ENCODE results near the gene LRRC75B.
A peak's percentile ranks its signal among the peaks of the same experiment; 100 is the strongest.

The LRRC75B gene

DNA sequence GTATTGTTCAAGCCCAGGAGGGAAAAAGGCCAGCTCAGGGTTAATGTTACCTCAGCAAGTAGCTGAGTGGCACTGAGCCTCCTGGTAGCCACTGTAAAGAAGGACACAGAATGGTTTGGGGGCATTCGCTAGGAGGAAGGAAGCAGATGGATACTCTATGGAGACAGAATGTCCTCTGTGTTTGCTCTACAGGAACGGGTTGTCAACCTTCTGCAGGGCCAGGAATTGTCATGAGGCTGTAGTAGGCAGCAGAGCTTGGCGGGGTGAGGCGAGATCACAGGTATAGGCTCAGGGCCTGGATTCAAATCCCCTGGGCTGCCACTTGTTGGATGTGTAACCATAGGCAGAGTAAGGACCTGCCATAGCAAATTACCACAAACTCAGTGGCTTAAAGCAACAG, 3.0 kb upstream of the LRRC75B start:
- no peak for TF ChIP-seq POLR2AphosphoS5 (IDR thresholded peaks at IDR 0.05; ENCODE audit: low read depth, low read length)
- TF ChIP-seq TAF1 (IDR thresholded peaks at IDR 0.05; ENCODE audit: borderline replicate concordance, insufficient read depth, low read length), result no peak
- no peak for TF ChIP-seq SIN3A (IDR thresholded peaks at IDR 0.05; ENCODE audit: borderline replicate concordance, insufficient read depth, low read length)
- no peak for TF ChIP-seq FOXP2 (optimal IDR thresholded peaks at IDR 0.05; ENCODE audit: borderline replicate concordance, extremely low read depth, extremely low read length, insufficient read depth)
- no peak for TF ChIP-seq REST (IDR thresholded peaks at IDR 0.05; ENCODE audit: insufficient read depth in 1 of 2, low read depth in 2 of 2, low read length in 2 of 2)

DNA sequence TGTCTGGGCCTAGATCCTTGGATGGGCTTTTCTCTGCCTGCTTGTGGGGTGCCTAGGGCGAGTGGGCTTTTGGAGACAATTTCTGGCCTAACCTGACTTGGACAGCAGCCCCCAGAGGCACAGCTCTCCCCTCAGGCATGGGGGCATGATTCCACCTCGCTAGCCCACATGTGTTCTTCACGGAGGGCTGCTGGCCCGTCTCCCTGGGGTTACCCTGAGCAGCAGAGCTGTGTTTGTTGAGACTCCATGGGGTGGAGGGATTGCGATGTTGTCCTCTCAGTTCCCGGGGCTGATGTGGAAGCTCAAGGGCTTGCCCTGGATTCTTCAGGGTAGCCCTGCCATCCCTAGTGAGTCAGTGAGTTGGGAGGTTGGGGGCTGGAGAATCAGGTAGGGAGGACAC, 2.4 kb upstream of the LRRC75B start:
- TF ChIP-seq FOXP2 (optimal IDR thresholded peaks at IDR 0.05; ENCODE audit: borderline replicate concordance, extremely low read depth, extremely low read length, insufficient read depth) (no peak), REST (IDR thresholded peaks at IDR 0.05; ENCODE audit: insufficient read depth in 1 of 2, low read depth in 2 of 2, low read length in 2 of 2) (no peak), POLR2AphosphoS5 (IDR thresholded peaks at IDR 0.05; ENCODE audit: low read depth, low read length) (no peak), SIN3A (IDR thresholded peaks at IDR 0.05; ENCODE audit: borderline replicate concordance, insufficient read depth, low read length) (no peak), TAF1 (IDR thresholded peaks at IDR 0.05; ENCODE audit: borderline replicate concordance, insufficient read depth, low read length) (no peak)

GRCh38 chr22:24594569-24595120, 1.8 kb upstream of the LRRC75B start:
- TF ChIP-seq REST (IDR thresholded peaks at IDR 0.05; ENCODE audit: insufficient read depth in 1 of 2, low read depth in 2 of 2, low read length in 2 of 2) (no peak), TAF1 (IDR thresholded peaks at IDR 0.05; ENCODE audit: borderline replicate concordance, insufficient read depth, low read length) (no peak), FOXP2 (optimal IDR thresholded peaks at IDR 0.05; ENCODE audit: borderline replicate concordance, extremely low read depth, extremely low read length, insufficient read depth) (no peak), SIN3A (IDR thresholded peaks at IDR 0.05; ENCODE audit: borderline replicate concordance, insufficient read depth, low read length) (no peak), POLR2AphosphoS5 (IDR thresholded peaks at IDR 0.05; ENCODE audit: low read depth, low read length) (no peak)

DNA sequence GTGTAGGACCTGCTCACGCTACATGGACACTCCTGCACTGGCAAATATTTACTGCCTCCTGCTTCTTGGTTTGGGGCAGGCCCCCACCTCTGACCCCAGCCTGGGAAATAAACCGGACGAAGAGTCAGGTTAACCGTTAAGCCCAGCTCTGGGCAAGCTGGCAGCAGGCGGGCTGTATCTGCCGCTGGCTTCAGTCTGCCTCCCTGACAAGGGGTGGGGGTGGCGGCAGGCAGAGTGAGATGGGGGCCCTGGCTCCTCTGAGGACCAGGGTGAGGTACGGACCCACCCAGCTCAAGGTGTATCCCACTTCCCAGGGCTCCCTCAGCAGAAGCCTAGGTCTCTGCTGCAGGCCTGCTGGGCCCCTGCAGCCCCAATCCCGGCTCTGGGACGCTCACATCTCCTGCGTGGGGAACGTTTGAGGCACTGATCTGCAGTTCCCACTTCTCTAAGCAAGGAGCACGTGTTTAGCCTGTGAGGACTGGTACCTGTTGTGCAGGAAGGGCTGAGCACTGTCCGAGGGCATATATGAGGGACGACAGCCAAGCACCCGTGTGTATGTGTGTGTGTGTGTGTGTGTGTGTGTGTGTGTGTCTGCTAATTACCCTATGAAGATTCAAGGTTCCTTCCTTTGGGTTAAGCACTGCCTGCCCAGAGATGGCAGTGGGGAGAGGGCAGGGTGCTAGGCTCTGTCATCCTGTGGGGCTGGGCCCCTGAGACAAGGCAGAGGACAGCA, 1.1 kb upstream of the LRRC75B start:
- TF ChIP-seq TAF1 (IDR thresholded peaks at IDR 0.05; ENCODE audit: borderline replicate concordance, insufficient read depth, low read length) (no peak), FOXP2 (optimal IDR thresholded peaks at IDR 0.05; ENCODE audit: borderline replicate concordance, extremely low read depth, extremely low read length, insufficient read depth) (peak; percentile 9)

DNA sequence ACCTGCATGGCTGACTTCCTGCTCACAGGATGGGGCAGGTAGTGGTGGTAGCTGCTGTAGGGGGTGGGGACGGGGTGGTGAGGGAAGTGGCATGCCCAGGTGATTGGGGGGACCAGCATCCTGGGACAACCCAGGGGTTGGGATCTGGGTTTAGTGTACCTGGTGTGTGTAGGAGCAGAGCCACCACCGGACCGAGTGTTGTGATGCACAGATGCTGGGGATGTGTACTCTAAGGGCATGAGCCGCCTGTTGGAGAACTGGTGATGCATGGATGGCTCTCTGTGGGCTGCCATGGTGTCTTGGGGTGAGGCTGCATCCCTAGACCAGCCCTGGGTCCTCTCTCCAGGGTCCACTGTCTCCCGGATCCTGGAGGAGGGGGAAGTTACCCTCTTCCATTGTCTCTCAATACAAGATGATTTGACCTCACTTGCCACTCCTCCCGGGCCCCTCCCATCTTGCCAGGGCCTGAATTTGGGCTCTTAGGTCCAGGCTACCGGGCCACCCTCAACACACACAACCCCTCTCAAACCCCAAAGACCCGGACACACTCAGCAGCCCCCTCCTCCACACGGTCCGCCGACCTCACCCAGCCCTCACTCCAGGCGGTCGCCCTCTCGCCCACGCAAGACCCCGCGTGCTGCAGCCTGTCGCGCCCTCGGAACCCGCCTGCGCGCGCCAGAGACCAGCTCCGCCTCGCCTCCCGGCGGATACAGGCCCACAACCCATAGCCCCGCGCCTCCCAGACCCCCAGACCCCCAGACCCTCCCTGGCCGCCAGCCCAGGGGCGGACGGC, 619 bp downstream of the LRRC75B start:
- TF ChIP-seq POLR2AphosphoS5 (IDR thresholded peaks at IDR 0.05; ENCODE audit: low read depth, low read length), result no peak
- TF ChIP-seq FOXP2 (optimal IDR thresholded peaks at IDR 0.05; ENCODE audit: borderline replicate concordance, extremely low read depth, extremely low read length, insufficient read depth), result no peak
- TF ChIP-seq TAF1 (IDR thresholded peaks at IDR 0.05; ENCODE audit: borderline replicate concordance, insufficient read depth, low read length), result no peak
- TF ChIP-seq SIN3A (IDR thresholded peaks at IDR 0.05; ENCODE audit: borderline replicate concordance, insufficient read depth, low read length), result no peak
- no peak for TF ChIP-seq REST (IDR thresholded peaks at IDR 0.05; ENCODE audit: insufficient read depth in 1 of 2, low read depth in 2 of 2, low read length in 2 of 2)

All from PFSK-1 (cell line).